Stimulated activated CD4-positive, alpha-beta T cell treated with anti-CD3 and anti-CD28 coated beads, Interleukin-4, amount 100 ng/mL, for 24 hours (primary cell): Measurements from ENCODE around the gene FGFR2.

Source experiments
- DNase-seq: peaks from one replicate; pipeline ENCODE4 v3.0.0-alpha.2; 2020

FGFR2 gene

GRCh38 chr10:121598263-121599249 lies at the start of gene FGFR2:
TSS of gene FGFR2 (minus strand) at chr10:121598444. CDS start at chr10:121593817, 4,627 bp downstream.
- no peak for DNase-seq

- DNase-seq, result no peak
Measured at GRCh38 chr10:121647401-121647800, 49.2 kb upstream of the FGFR2 start.

- DNase-seq, result no peak
Measured at GRCh38 chr10:121645696-121646095, 47.5 kb upstream of the FGFR2 start.

- no peak for DNase-seq
Measured at GRCh38 chr10:121644501-121644900, 46.3 kb upstream of the FGFR2 start.

GRCh38 chr10:121640266-121640665 lies 42.0 kb upstream of the FGFR2 start:
- DNase-seq, result no peak

- no peak for DNase-seq
Measured at GRCh38 chr10:121639416-121639815, 41.2 kb upstream of the FGFR2 start.

- no peak for DNase-seq
Measured at GRCh38 chr10:121637437-121637836, 39.2 kb upstream of the FGFR2 start.

GRCh38 chr10:121633056-121633455 lies 34.8 kb upstream of the FGFR2 start:
- no peak for DNase-seq

- no peak for DNase-seq
Measured at GRCh38 chr10:121631365-121632029, 33.3 kb upstream of the FGFR2 start.

- DNase-seq, result no peak
Measured at GRCh38 chr10:121628859-121629258, 30.6 kb upstream of the FGFR2 start.

- no peak for DNase-seq
Measured at GRCh38 chr10:121627876-121628581, 29.8 kb upstream of the FGFR2 start.

GRCh38 chr10:121624836-121625486 lies 26.7 kb upstream of the FGFR2 start:
- DNase-seq, result no peak

- no peak for DNase-seq
Measured at GRCh38 chr10:121618906-121619305, 20.7 kb upstream of the FGFR2 start.

- DNase-seq, result no peak
Measured at GRCh38 chr10:121617176-121617575, 18.9 kb upstream of the FGFR2 start.

- no peak for DNase-seq
Measured at GRCh38 chr10:121616291-121616690, 18.0 kb upstream of the FGFR2 start.

GRCh38 chr10:121615836-121616235 lies 17.6 kb upstream of the FGFR2 start:
- DNase-seq, result no peak

GRCh38 chr10:121615435-121615793 lies 17.2 kb upstream of the FGFR2 start:
- DNase-seq, result no peak

- no peak for DNase-seq
Measured at GRCh38 chr10:121614613-121615434, 16.6 kb upstream of the FGFR2 start.

GRCh38 chr10:121613456-121613855 lies 15.2 kb upstream of the FGFR2 start:
- no peak for DNase-seq

GRCh38 chr10:121611393-121612159 lies 13.3 kb upstream of the FGFR2 start:
- DNase-seq, result no peak

GRCh38 chr10:121610798-121611323 lies 12.6 kb upstream of the FGFR2 start:
- no peak for DNase-seq
